Body of pancreas (tissue), 4 donors: ENCODE data around the gene RGS7BP. TPM values are rescaled to one million over a fixed set of nuclear protein-coding genes. Genes with fewer than 3 reads are reported as not detected.

ENCODE experiments used
- ATAC-seq: fragments of 150-250 bp; one replicate; pipeline ENCODE4 v1.9.1; 2016
- DNase-seq, 4 donors: peaks; one replicate each; pipeline ENCODE4 v3.0.0-alpha.2; 2019
- H3K27ac ChIP-seq, 4 donors: fragments of 200-600 bp; sonication (generic); 1 replicate in 3 of 4; 2 replicates in 1 of 4; pipeline versions ENCODE4 v1.5.1 to v1.6.1; 2016 to 2019; ENCODE audit warnings: mild to moderate bottlenecking in 1 of 4, mixed read lengths in 1 of 4, moderate library complexity in 1 of 4
- H3K27me3 ChIP-seq, 2 donors: fragments of 200-600 bp; sonication (generic); one replicate each; pipeline ENCODE4 v1.6.0; 2016; ENCODE audit warnings: mild to moderate bottlenecking in 1 of 2
- H3K36me3 ChIP-seq, 2 donors: fragments of 200-600 bp; sonication (generic); replicated peaks in 1 of 2; 2 replicates each; pipeline ENCODE4 v1.5.1; 2016; ENCODE audit warnings: low read depth in 2 of 2; ENCODE audit not compliant: insufficient read depth in 1 of 2
- H3K4me1 ChIP-seq: fragments of 200-600 bp; sonication (generic); one replicate; pipeline ENCODE4 v1.6.0; 2016
- H3K4me3 ChIP-seq, 2 donors: fragments of 200-600 bp; sonication (generic); 1 replicate in 1 of 2; 2 replicates in 1 of 2; pipeline ENCODE4 v1.5.1; 2016 to 2019
- H3K9me3 ChIP-seq, 3 donors: fragments of 200-600 bp; sonication (generic); 1 replicate in 2 of 3; 2 replicates in 1 of 3; pipeline ENCODE4 v1.5.1; 2016
- POLR2A ChIP-seq, 3 donors: fragments of 450-650 bp; IDR thresholded peaks; one replicate each; pipeline ENCODE4 v1.6.1; 2016; ENCODE audit warnings: antibody characterized with exemption in 3 of 3, mild to moderate bottlenecking in 2 of 3
- WGBS, 2 donors: methylation state at CpG; one replicate each; pipeline ENCODE4 v1.1.5; 2017; 5-methylcytosine and 5-hydroxymethylcytosine counted together
- intact Hi-C: fragments of 100-400 bp; cut with DNase I; formaldehyde crosslinking; loops from one replicate; pipeline ENCODE4 v1.15.1; 2023
- total RNA-seq, 2 donors: library from RNA; depleted of rRNA; stranded (reverse); fragments of >200 nt; gene quantifications; one replicate each; pipeline ENCODE4 v1.1.0, GENCODE V29; 2016
- TF ChIP-seq, protein P1 (sequence below), 7 experiments: fragments of 450-650 bp in 4 of 7; fragments of 200-600 bp in 3 of 7; sonication (generic) in 3 of 7; IDR thresholded peaks; one replicate each; pipeline ENCODE4 v1.5.1; 2016 to 2019; ENCODE audit warnings: antibody characterized with exemption in 7 of 7

Gene RGS7BP
- total RNA-seq, 2 donors from 2014 or later, result under 0.01 to 3.1 TPM

- intact Hi-C loops, result loop anchor here (10.0 kb wide), 1 partner anchor 465 kb away; no protein-coding TSS in a partner anchor
- 76 to 84% methylated on average over 3 of the region's 3 CpGs for WGBS, 2 donors
- H3K27me3 ChIP-seq, result no peaks in the 10 kb centered on the region
Measured at GRCh38 chr5:64619609-64620008, 113.8 kb downstream of the RGS7BP start.

GRCh38 chr5:64622991-64623390 is 117.2 kb downstream of the RGS7BP start:
- H3K27me3 ChIP-seq, result no peaks in the 10 kb centered on the region
- H3K27ac ChIP-seq, result no peak overlapping the region
- H3K4me3 ChIP-seq, result no peak overlapping the region
- ATAC-seq, result no peak
- intact Hi-C loops, result no loop called here
- no peaks in the 10 kb centered on the region for H3K9me3 ChIP-seq
- no peaks in the 10 kb centered on the region for H3K4me1 ChIP-seq
- TF ChIP-seq, protein P1, sequence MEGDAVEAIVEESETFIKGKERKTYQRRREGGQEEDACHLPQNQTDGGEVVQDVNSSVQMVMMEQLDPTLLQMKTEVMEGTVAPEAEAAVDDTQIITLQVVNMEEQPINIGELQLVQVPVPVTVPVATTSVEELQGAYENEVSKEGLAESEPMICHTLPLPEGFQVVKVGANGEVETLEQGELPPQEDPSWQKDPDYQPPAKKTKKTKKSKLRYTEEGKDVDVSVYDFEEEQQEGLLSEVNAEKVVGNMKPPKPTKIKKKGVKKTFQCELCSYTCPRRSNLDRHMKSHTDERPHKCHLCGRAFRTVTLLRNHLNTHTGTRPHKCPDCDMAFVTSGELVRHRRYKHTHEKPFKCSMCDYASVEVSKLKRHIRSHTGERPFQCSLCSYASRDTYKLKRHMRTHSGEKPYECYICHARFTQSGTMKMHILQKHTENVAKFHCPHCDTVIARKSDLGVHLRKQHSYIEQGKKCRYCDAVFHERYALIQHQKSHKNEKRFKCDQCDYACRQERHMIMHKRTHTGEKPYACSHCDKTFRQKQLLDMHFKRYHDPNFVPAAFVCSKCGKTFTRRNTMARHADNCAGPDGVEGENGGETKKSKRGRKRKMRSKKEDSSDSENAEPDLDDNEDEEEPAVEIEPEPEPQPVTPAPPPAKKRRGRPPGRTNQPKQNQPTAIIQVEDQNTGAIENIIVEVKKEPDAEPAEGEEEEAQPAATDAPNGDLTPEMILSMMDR (IDR thresholded peaks at IDR 0.05), result no peak
- no peak for TF ChIP-seq POLR2A (IDR thresholded peaks at IDR 0.05)
- H3K36me3 ChIP-seq, result no peaks in the 10 kb centered on the region
- WGBS, 2 donors, result 56 to 60% methylated on average over 2 of the region's 2 CpGs
- no peak for DNase-seq

More at GRCh38 chr5:64619609-64620008, 113.8 kb downstream of the RGS7BP start:
- H3K4me3 ChIP-seq, result no peak overlapping the region
- ATAC-seq (no peak), DNase-seq (no peak)
- peaks cover 6% of the 10 kb centered on the region for H3K4me1 ChIP-seq
- H3K9me3 ChIP-seq, result no peaks in the 10 kb centered on the region
- TF ChIP-seq, protein P1 (IDR thresholded peaks at IDR 0.05), result no peak
- no peak for TF ChIP-seq POLR2A (IDR thresholded peaks at IDR 0.05)
- H3K36me3 ChIP-seq, result no peaks in the 10 kb centered on the region
- H3K27ac ChIP-seq, result no peak overlapping the region

DNA sequence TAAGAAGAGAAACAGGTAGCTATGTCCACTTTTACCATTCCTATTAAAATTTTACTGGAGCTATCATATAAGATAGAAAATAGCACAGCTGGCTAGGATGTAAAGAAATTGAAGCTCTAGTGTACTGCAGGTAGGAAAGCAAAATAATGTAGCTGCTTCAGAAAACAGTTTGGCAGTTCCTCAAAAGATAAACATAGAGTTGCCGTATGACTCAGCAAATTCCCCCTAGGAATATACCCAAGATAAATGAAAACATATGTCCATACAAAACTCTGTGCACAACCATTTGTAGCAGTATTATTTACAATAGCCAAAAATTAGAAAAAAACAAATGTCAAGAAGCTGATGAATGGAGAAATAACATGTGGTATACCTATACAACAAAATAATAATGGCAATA is 119.9 kb downstream of the RGS7BP start:
- intact Hi-C loops, result no loop called here
- WGBS, 2 donors, result 63% methylated on average over 1 of the region's 1 CpG
- no peak for DNase-seq
- Histone ChIP-seq H3K27ac (no peak overlapping the region), H3K9me3 (no peaks in the 10 kb centered on the region), H3K36me3 (no peaks in the 10 kb centered on the region), H3K4me1 (no peaks in the 10 kb centered on the region), H3K4me3 (no peak overlapping the region), H3K27me3 (no peaks in the 10 kb centered on the region)
- no peak for ATAC-seq
- TF ChIP-seq, protein P1 (IDR thresholded peaks at IDR 0.05), result no peak
- TF ChIP-seq POLR2A (IDR thresholded peaks at IDR 0.05), result no peak

DNA sequence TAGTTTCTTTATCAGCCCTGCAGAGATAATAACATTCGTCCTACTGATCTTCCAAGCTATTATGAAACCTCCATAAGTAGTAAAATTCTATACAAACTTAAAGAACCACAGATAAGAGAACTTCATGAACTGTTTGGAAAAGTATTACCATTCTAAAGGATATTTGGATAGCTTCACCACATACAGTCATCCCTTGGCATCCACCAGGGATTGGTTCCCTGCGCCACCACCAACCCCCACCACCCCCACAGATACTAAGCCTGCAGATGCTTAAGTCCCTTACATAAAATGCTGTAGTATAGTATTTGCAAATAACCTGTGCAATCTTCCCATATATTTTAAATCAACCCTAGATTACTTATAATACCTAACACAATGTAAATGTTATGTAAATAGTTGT is 123.1 kb downstream of the RGS7BP start:
- no peaks in the 10 kb centered on the region for H3K36me3 ChIP-seq
- intact Hi-C loops, result no loop called here
- WGBS, 2 donors, result 66 to 74% methylated on average over 2 of the region's 2 CpGs
- no peaks in the 10 kb centered on the region for H3K4me1 ChIP-seq
- DNase-seq (no peak), ATAC-seq (no peak)
- no peak overlapping the region for H3K27ac ChIP-seq
- H3K27me3 ChIP-seq, result no peaks in the 10 kb centered on the region
- no peak overlapping the region for H3K4me3 ChIP-seq
- TF ChIP-seq, protein P1 (IDR thresholded peaks at IDR 0.05), result no peak
- TF ChIP-seq POLR2A (IDR thresholded peaks at IDR 0.05), result no peak
- no peaks in the 10 kb centered on the region for H3K9me3 ChIP-seq

GRCh38 chr5:64629841-64630240 is 124.0 kb downstream of the RGS7BP start:
- intact Hi-C loops, result no loop called here
- no peaks in the 10 kb centered on the region for H3K36me3 ChIP-seq
- no peak for DNase-seq
- H3K27me3 ChIP-seq, result no peaks in the 10 kb centered on the region
- H3K4me3 ChIP-seq, result no peak overlapping the region
- TF ChIP-seq POLR2A (IDR thresholded peaks at IDR 0.05), result no peak
- TF ChIP-seq, protein P1 (IDR thresholded peaks at IDR 0.05), result no peak
- no peak overlapping the region for H3K27ac ChIP-seq
- 75 to 87% methylated on average over 2 of the region's 2 CpGs for WGBS, 2 donors
- no peak for ATAC-seq
- no peaks in the 10 kb centered on the region for H3K4me1 ChIP-seq
- no peaks in the 10 kb centered on the region for H3K9me3 ChIP-seq
